ENCODE data around the gene TNMD.

Gene TNMD

DNA sequence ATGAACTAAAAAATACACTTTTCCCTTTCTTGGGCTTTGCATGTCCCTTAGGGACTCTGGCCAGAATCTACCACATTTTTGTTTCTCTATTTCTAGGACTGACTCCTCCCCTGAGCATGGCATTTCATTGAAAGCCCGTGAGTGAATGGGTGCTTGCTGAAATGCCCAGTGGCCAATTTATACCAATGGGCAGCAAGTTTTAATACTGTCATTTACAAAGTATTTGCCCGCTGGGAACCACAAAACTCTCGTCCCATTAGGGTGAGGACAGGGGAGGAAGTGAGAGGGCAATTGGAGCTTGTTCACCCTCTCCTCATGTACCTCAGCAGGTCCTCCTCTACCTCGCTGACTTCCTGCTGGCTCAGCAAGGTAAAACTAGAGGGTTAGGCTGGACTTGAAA, 60.4 kb downstream of the TNMD start:
- no peak for DNase-seq

DNA sequence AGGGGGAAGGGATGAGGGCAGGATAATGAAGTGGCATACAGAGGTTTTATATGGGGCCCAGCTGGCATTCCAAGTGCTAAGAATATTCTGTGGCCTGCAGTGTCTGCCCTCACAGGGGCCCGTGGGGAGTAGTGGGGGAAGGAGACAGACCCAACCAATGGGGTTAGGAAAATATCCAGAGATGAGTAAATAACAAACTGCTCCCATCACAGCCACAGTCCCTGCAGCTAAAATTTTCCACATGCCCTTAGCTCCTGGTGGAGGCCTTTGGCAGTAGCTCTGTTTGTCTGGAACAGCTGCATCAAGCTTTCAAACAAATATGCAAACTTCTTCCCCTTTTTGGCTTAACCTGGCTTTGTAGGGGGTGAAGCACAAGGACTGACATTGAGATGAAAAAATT, 62.4 kb downstream of the TNMD start:
- no peak for DNase-seq

DNA sequence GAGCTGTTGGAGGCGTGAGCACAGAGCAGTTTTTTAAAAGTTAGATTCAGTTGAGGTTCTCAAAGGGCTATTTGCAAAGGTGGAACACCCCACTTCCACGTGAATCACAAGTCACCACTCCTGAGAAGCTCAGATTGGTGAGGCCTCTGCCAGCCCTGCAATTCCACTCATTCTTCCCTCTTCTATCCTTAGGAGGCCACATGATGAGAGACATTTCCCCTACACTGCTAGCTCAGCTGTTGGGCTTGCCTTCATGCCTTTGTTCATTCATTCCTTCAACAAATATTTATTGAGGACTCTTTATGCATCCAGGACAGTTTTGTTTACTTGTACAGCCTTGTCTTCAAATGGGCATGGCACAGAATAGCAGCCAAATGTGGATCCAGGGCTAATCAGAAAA, 63.0 kb downstream of the TNMD start:
- DNase-seq = no peak

DNA sequence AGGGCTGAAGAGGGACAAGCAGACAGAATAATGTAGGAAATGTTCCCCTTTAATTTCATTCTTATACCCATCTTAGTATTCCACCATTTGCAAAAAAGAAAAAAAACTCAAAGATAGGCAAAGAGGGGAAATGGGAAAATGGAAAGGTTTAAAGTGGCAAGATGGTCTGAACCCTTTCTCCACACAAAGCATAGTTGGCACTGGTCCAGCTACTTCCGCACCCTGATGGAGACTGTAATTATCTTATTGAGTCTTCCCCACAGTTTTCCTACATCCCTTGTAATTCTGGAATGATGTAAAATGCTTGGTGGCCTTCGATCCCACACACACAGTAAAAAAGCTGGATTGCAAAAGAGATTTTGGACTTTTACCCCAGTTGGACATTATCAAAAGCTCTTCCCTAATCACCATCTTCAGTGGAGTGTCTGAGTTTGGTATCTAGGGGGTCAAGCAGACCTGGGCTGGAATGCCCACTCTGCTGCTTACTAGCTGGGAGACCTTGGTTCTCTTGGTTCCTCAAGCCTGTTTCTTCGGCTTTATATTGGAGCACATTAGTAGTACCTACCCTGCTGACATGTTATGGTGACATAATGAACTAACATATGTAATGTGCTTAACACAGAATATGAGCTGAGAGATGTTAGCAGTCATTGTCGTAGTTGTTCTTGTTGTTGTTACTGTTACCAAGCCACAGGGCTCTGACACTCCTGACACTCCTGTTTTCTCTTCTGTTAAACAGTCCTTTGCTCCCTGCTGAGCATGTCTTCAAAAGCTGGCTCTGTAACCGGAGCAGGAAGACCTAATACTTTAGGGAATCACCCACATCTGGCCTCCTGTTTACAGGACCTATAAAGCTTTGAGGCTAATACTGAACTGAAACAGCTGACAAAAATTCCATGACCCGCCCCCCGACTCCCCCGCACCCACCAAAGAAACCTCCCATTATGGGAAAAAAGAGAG, 64.0 kb downstream of the TNMD start:
- DNase-seq = no peak

All from stimulated activated CD8-positive, alpha-beta memory T cell treated with anti-CD3 and anti-CD28 coated beads, Interleukin-4, amount 100 ng/mL, for 48 hours (primary cell).